Panc1 (cell line): Measurements from ENCODE around the gene HS3ST5. TPM values are rescaled to one million over a fixed set of nuclear protein-coding genes. Genes with fewer than 3 reads are reported as not detected.

ENCODE experiments used
- ATAC-seq: fragments of 200-7000 bp; cut with Tn5 transposase; 2 replicates; pipeline ENCODE4 v1.9.1; 2020; ENCODE audit warnings: mild to moderate bottlenecking, moderate library complexity
- BruUV-seq: library from RNA; stranded (reverse); fragments of 400-500 nt; replicated peaks from 2 replicates; lab custom pipeline; 2021; lab: Mats Ljungman, UMichigan
- CTCF ChIA-PET: fragments of 300-600 bp; sonication (Branson Sonifier 250); formaldehyde crosslinking; loops from one replicate; lab custom pipeline; 2022; ENCODE audit warnings: antibody characterized with exemption; lab: Charles Lee
- POLR2A ChIA-PET: fragments of 300-600 bp; sonication (Branson Sonifier 250); formaldehyde crosslinking; loops from one replicate; lab custom pipeline; 2022; ENCODE audit warnings: antibody characterized with exemption; lab: Charles Lee
- DNase-seq: peaks from one replicate; pipeline ENCODE4 v3.0.0-alpha.2; 2010; ENCODE audit warnings: low read depth, low spot score
- H3K27ac ChIP-seq: 2 replicates; pipeline ENCODE4 v1.5.1; 2011; ENCODE audit warnings: mild to moderate bottlenecking, low read length, inconsistent platforms
- H3K27me3 ChIP-seq: fragments of 200-500 bp; sonication (Bioruptor generic); 2 replicates; pipeline ENCODE4 v1.6.0; 2014; ENCODE audit warnings: low read length, inconsistent platforms; ENCODE audit not compliant: control insufficient read depth, insufficient read depth
- H3K36me3 ChIP-seq: fragments of 200-500 bp; sonication (Bioruptor generic); 2 replicates; pipeline ENCODE4 v1.5.1; 2014; ENCODE audit warnings: inconsistent platforms, mild to moderate bottlenecking, low read length, moderate library complexity; ENCODE audit not compliant: control insufficient read depth, insufficient read depth
- H3K4me1 ChIP-seq: 2 replicates; pipeline ENCODE4 v1.5.1; 2011; ENCODE audit warnings: inconsistent platforms, mild to moderate bottlenecking, low read length, moderate library complexity; ENCODE audit not compliant: control insufficient read depth, insufficient read depth
- H3K4me3 ChIP-seq, 2 experiments: 2 replicates each; pipeline ENCODE4 v1.5.1; 2011 to 2012; ENCODE audit warnings: low read depth in 2 of 2, low read length in 2 of 2, mild to moderate bottlenecking in 2 of 2, inconsistent platforms in 1 of 2, moderate library complexity in 1 of 2
- H3K9me3 ChIP-seq: fragments of 200-500 bp; sonication (Bioruptor generic); 2 replicates; pipeline ENCODE4 v1.5.1; 2014; ENCODE audit warnings: low read depth, mild to moderate bottlenecking, inconsistent platforms, low read length, moderate library complexity; ENCODE audit not compliant: control insufficient read depth, insufficient read depth
- CTCF ChIP-seq: fragments of 450-650 bp; IDR thresholded peaks from 2 replicates; pipeline ENCODE4 v1.5.1; 2017; ENCODE audit warnings: mild to moderate bottlenecking
- POLR2AphosphoS5 ChIP-seq: IDR thresholded peaks from 2 replicates; pipeline ENCODE4 v1.6.1; 2012; ENCODE audit warnings: mild to moderate bottlenecking, low read depth, low read length, moderate library complexity
- REST ChIP-seq, 2 experiments: IDR thresholded peaks; 2 replicates each; pipeline ENCODE4 v1.6.1; 2011 to 2012; ENCODE audit warnings: low read depth in 2 of 2, control low read depth in 1 of 2, low read length in 1 of 2, mild to moderate bottlenecking in 1 of 2, moderate library complexity in 1 of 2; ENCODE audit not compliant: insufficient read depth in 1 of 2
- SIN3A ChIP-seq: IDR thresholded peaks from 2 replicates; pipeline ENCODE4 v1.6.1; 2012; ENCODE audit warnings: low read depth, mild to moderate bottlenecking, low read length, moderate library complexity, borderline replicate concordance; ENCODE audit not compliant: insufficient read depth
- TCF7L2 ChIP-seq: IDR thresholded peaks from 2 replicates; pipeline ENCODE4 v1.6.1; 2011; ENCODE audit warnings: mild to moderate bottlenecking, low read depth, low read length, inconsistent platforms
- in situ Hi-C: cut with HindIII; loops from 2 replicates; pipeline ENCODE4 v1.10.0; 2016; ENCODE audit warnings: low sequenced_read_pairs, low pct_unique_long_range_greater_than_20kb
- intact Hi-C: fragments of 100-400 bp; cut with micrococcal nuclease; formaldehyde crosslinking; loops from one replicate; pipeline ENCODE4 v1.10.0; 2022; ENCODE audit not compliant: unreplicated experiment
- total RNA-seq: library from RNA; stranded (reverse); gene quantifications from one replicate; pipeline ENCODE4 v1.2.1, GENCODE V29; 2021; ENCODE audit not compliant: unreplicated experiment

HS3ST5 gene
- total RNA-seq, 1 experiment from 2014 or later, result 0.05 TPM

GRCh38 chr6:114216789-114217467 is 125.9 kb downstream of the HS3ST5 start:
- Histone ChIP-seq H3K36me3 (no peaks in the 10 kb centered on the region), H3K9me3 (0 out of 2 replicates have a peak, but pooled peaks cover 3% of the 10 kb centered on the region), H3K4me3 (no peak overlapping the region), H3K27me3 (no peaks in the 10 kb centered on the region), H3K4me1 (no peaks in the 10 kb centered on the region), H3K27ac (no peak overlapping the region)
- ChIA-PET POLR2A (interaction anchor here (0.7 kb wide), 1 partner anchor 1110 kb away, joined by 10 read pairs; no protein-coding TSS in a partner anchor), CTCF (no interaction called here)
- no TSS peak for BruUV-seq
- TF ChIP-seq POLR2AphosphoS5 (no peak), SIN3A (no peak), TCF7L2 (no peak), CTCF (no peak), REST (IDR thresholded peaks at IDR 0.05; ENCODE audit: insufficient read depth in 1 of 2, low read depth in 2 of 2, low read length in 1 of 2) (no peak)
- ATAC-seq, result no peak
- in situ Hi-C loops (loop anchor here (10.0 kb wide), 1 partner anchor 62 kb away; no protein-coding TSS in a partner anchor), intact Hi-C loops (no loop called here)
- no peak for DNase-seq

GRCh38 chr6:114210467-114210866 is 132.4 kb downstream of the HS3ST5 start:
- BruUV-seq, result no TSS peak
- CTCF ChIA-PET, result no interaction called here
- Histone ChIP-seq H3K4me1 (no peaks in the 10 kb centered on the region), H3K36me3 (no peaks in the 10 kb centered on the region), H3K27ac (no peak overlapping the region), H3K9me3 (no peaks in the 10 kb centered on the region), H3K4me3 (no peak overlapping the region), H3K27me3 (no peaks in the 10 kb centered on the region)
- in situ Hi-C loops (loop anchor here (10.0 kb wide), 1 partner anchor 56 kb away; no protein-coding TSS in a partner anchor), intact Hi-C loops (no loop called here)
- TF ChIP-seq SIN3A, result no peak
- no peak for TF ChIP-seq TCF7L2
- no peak for TF ChIP-seq POLR2AphosphoS5
- TF ChIP-seq REST (IDR thresholded peaks at IDR 0.05; ENCODE audit: insufficient read depth in 1 of 2, low read depth in 2 of 2, low read length in 1 of 2), result no peak
- no peak for TF ChIP-seq CTCF
- POLR2A ChIA-PET, result no interaction called here
- DNase-seq (no peak), ATAC-seq (no peak)
